ENCODE data around the gene HELZ. TPM values are rescaled to one million over a fixed set of nuclear protein-coding genes. Genes with fewer than 3 reads are reported as not detected.

HELZ gene
- total RNA-seq, 1 donor from 2014 or later: 65.8 TPM

GRCh38 chr17:67056746-67057490, 188.1 kb downstream of the HELZ start:
- intact Hi-C loops (cut with micrococcal nuclease): no loop called here
- Mint-ChIP-seq H3K27me3 (ENCODE audit: insufficient read depth) (no peaks in the 10 kb centered on the region), H3K27ac (no peak overlapping the region), H3K9me3 (no peaks in the 10 kb centered on the region), H3K36me3 (ENCODE audit: low read depth) (no peaks in the 10 kb centered on the region), H3K4me3 (no peak overlapping the region), H3K4me1 (ENCODE audit: low read depth) (no peaks in the 10 kb centered on the region)
- DNase-seq (ENCODE audit: low spot score): no peak

GRCh38 chr17:67055811-67056745, 188.9 kb downstream of the HELZ start:
- intact Hi-C loops (cut with micrococcal nuclease): no loop called here
- H3K36me3 Mint-ChIP-seq (ENCODE audit: low read depth): no peaks in the 10 kb centered on the region
- H3K27me3 Mint-ChIP-seq (ENCODE audit: insufficient read depth): no peaks in the 10 kb centered on the region
- DNase-seq (ENCODE audit: low spot score): no peak
- no peaks in the 10 kb centered on the region for H3K9me3 Mint-ChIP-seq
- H3K4me1 Mint-ChIP-seq (ENCODE audit: low read depth): no peaks in the 10 kb centered on the region
- no peak overlapping the region for H3K27ac Mint-ChIP-seq
- no peak overlapping the region for H3K4me3 Mint-ChIP-seq

GRCh38 chr17:67055041-67055443, 190.0 kb downstream of the HELZ start:
- no peaks in the 10 kb centered on the region for H3K27me3 Mint-ChIP-seq (ENCODE audit: insufficient read depth)
- no peak for DNase-seq (ENCODE audit: low spot score)
- no peaks in the 10 kb centered on the region for H3K4me1 Mint-ChIP-seq (ENCODE audit: low read depth)
- intact Hi-C loops (cut with micrococcal nuclease): no loop called here
- no peaks in the 10 kb centered on the region for H3K9me3 Mint-ChIP-seq
- H3K4me3 Mint-ChIP-seq: no peak overlapping the region
- no peaks in the 10 kb centered on the region for H3K36me3 Mint-ChIP-seq (ENCODE audit: low read depth)
- H3K27ac Mint-ChIP-seq: no peak overlapping the region

GRCh38 chr17:67054608-67055007, 190.4 kb downstream of the HELZ start:
- Mint-ChIP-seq H3K4me1 (ENCODE audit: low read depth) (no peaks in the 10 kb centered on the region), H3K9me3 (peaks cover 2% of the 10 kb centered on the region), H3K4me3 (no peak overlapping the region), H3K27ac (no peak overlapping the region), H3K36me3 (ENCODE audit: low read depth) (no peaks in the 10 kb centered on the region), H3K27me3 (ENCODE audit: insufficient read depth) (peaks cover 1% of the 10 kb centered on the region)
- DNase-seq (ENCODE audit: low spot score): no peak
- intact Hi-C loops (cut with micrococcal nuclease): no loop called here

- intact Hi-C loops (cut with micrococcal nuclease): no loop called here
- Mint-ChIP-seq H3K4me1 (ENCODE audit: low read depth) (no peaks in the 10 kb centered on the region), H3K9me3 (peaks cover 7% of the 10 kb centered on the region), H3K27me3 (ENCODE audit: insufficient read depth) (peaks cover 1% of the 10 kb centered on the region), H3K36me3 (ENCODE audit: low read depth) (no peaks in the 10 kb centered on the region), H3K27ac (no peak overlapping the region), H3K4me3 (no peak overlapping the region)
- no peak for DNase-seq (ENCODE audit: low spot score)
Observed at GRCh38 chr17:67054011-67054591, 190.9 kb downstream of the HELZ start.

GRCh38 chr17:67053438-67054000, 191.5 kb downstream of the HELZ start:
- DNase-seq (ENCODE audit: low spot score): no peak
- H3K9me3 Mint-ChIP-seq: peaks cover 13% of the 10 kb centered on the region
- peaks cover 1% of the 10 kb centered on the region for H3K27me3 Mint-ChIP-seq (ENCODE audit: insufficient read depth)
- peaks cover 2% of the 10 kb centered on the region for H3K36me3 Mint-ChIP-seq (ENCODE audit: low read depth)
- H3K27ac Mint-ChIP-seq: no peak overlapping the region
- H3K4me3 Mint-ChIP-seq: no peak overlapping the region
- intact Hi-C loops (cut with micrococcal nuclease): no loop called here
- H3K4me1 Mint-ChIP-seq (ENCODE audit: low read depth): no peaks in the 10 kb centered on the region

GRCh38 chr17:67052720-67053437, 192.1 kb downstream of the HELZ start:
- Mint-ChIP-seq H3K36me3 (ENCODE audit: low read depth) (peaks cover 2% of the 10 kb centered on the region), H3K27me3 (ENCODE audit: insufficient read depth) (peaks cover 1% of the 10 kb centered on the region), H3K27ac (no peak overlapping the region), H3K4me1 (ENCODE audit: low read depth) (no peaks in the 10 kb centered on the region), H3K4me3 (no peak overlapping the region), H3K9me3 (peaks cover 18% of the 10 kb centered on the region)
- intact Hi-C loops (cut with micrococcal nuclease): no loop called here
- DNase-seq (ENCODE audit: low spot score): no peak

GRCh38 chr17:67051837-67052236, 193.2 kb downstream of the HELZ start:
- Mint-ChIP-seq H3K36me3 (ENCODE audit: low read depth) (peaks cover 2% of the 10 kb centered on the region), H3K9me3 (peaks cover 28% of the 10 kb centered on the region)

GRCh38 chr17:67051155-67051538, 193.8 kb downstream of the HELZ start:
- Mint-ChIP-seq H3K4me1 (ENCODE audit: low read depth) (no peaks in the 10 kb centered on the region), H3K9me3 (peaks cover 28% of the 10 kb centered on the region), H3K27me3 (ENCODE audit: insufficient read depth) (peaks cover 1% of the 10 kb centered on the region), H3K27ac (no peak overlapping the region), H3K4me3 (no peak overlapping the region), H3K36me3 (ENCODE audit: low read depth) (peaks cover 2% of the 10 kb centered on the region)
- no peak for DNase-seq (ENCODE audit: low spot score)
- intact Hi-C loops (cut with micrococcal nuclease): no loop called here

More at GRCh38 chr17:67051837-67052236, 193.2 kb downstream of the HELZ start:
- Mint-ChIP-seq H3K4me3 (no peak overlapping the region), H3K27me3 (ENCODE audit: insufficient read depth) (peaks cover 1% of the 10 kb centered on the region), H3K27ac (no peak overlapping the region), H3K4me1 (ENCODE audit: low read depth) (no peaks in the 10 kb centered on the region)
- DNase-seq (ENCODE audit: low spot score): no peak
- intact Hi-C loops (cut with micrococcal nuclease): no loop called here

- peaks cover 28% of the 10 kb centered on the region for H3K9me3 Mint-ChIP-seq
- H3K4me3 Mint-ChIP-seq: no peak overlapping the region
- DNase-seq (ENCODE audit: low spot score): no peak
- H3K36me3 Mint-ChIP-seq (ENCODE audit: low read depth): peaks cover 2% of the 10 kb centered on the region
- H3K27ac Mint-ChIP-seq: no peak overlapping the region
- no peaks in the 10 kb centered on the region for H3K4me1 Mint-ChIP-seq (ENCODE audit: low read depth)
- intact Hi-C loops (cut with micrococcal nuclease): no loop called here
- peaks cover 1% of the 10 kb centered on the region for H3K27me3 Mint-ChIP-seq (ENCODE audit: insufficient read depth)
Observed at GRCh38 chr17:67050471-67051154, 194.4 kb downstream of the HELZ start.

GRCh38 chr17:67050066-67050465, 194.9 kb downstream of the HELZ start:
- no peak overlapping the region for H3K4me3 Mint-ChIP-seq

More at GRCh38 chr17:67050066-67050465, 194.9 kb downstream of the HELZ start:
- H3K27ac Mint-ChIP-seq: no peak overlapping the region
- H3K27me3 Mint-ChIP-seq (ENCODE audit: insufficient read depth): peaks cover 1% of the 10 kb centered on the region
- intact Hi-C loops (cut with micrococcal nuclease): no loop called here
- peaks cover 28% of the 10 kb centered on the region for H3K9me3 Mint-ChIP-seq
- no peak for DNase-seq (ENCODE audit: low spot score)
- no peaks in the 10 kb centered on the region for H3K4me1 Mint-ChIP-seq (ENCODE audit: low read depth)
- H3K36me3 Mint-ChIP-seq (ENCODE audit: low read depth): peaks cover 2% of the 10 kb centered on the region

All from activated T-helper 1 cell treated with anti-CD3 and anti-CD28 coated beads, Interleukin-12 subunit alpha, Interleukin-12 subunit beta, Interleukin-2, Interleukin-4 antibody, amounts not matched to agents 30 ng/mL and 10 ng/mL and 1 ng/mL, durations not matched to agents 14 hours and 24 hours and 36 hours (primary cell).